Retinal pigment epithelial cell (primary cell): ENCODE results near the gene ZSCAN25.
"Not testable (repeated sequence)": the region's sequence is repeated elsewhere in the genome, so short reads cannot be mapped to it uniquely, and the experiment has no call there.

Experiments
- DNase-seq: peaks from one replicate; pipeline ENCODE4 v3.0.0-alpha.2; 2010; ENCODE audit warnings: low read depth
- H3K4me3 ChIP-seq: 2 replicates; pipeline ENCODE4 v1.5.1; 2011; ENCODE audit warnings: mild to moderate bottlenecking, low read length, control low read depth, moderate library complexity
- CTCF ChIP-seq: conservative IDR thresholded peaks from 2 replicates; pipeline ENCODE4 v1.5.1; 2011; ENCODE audit warnings: low read depth, low read length, control low read depth, inconsistent platforms

Gene ZSCAN25

DNA sequence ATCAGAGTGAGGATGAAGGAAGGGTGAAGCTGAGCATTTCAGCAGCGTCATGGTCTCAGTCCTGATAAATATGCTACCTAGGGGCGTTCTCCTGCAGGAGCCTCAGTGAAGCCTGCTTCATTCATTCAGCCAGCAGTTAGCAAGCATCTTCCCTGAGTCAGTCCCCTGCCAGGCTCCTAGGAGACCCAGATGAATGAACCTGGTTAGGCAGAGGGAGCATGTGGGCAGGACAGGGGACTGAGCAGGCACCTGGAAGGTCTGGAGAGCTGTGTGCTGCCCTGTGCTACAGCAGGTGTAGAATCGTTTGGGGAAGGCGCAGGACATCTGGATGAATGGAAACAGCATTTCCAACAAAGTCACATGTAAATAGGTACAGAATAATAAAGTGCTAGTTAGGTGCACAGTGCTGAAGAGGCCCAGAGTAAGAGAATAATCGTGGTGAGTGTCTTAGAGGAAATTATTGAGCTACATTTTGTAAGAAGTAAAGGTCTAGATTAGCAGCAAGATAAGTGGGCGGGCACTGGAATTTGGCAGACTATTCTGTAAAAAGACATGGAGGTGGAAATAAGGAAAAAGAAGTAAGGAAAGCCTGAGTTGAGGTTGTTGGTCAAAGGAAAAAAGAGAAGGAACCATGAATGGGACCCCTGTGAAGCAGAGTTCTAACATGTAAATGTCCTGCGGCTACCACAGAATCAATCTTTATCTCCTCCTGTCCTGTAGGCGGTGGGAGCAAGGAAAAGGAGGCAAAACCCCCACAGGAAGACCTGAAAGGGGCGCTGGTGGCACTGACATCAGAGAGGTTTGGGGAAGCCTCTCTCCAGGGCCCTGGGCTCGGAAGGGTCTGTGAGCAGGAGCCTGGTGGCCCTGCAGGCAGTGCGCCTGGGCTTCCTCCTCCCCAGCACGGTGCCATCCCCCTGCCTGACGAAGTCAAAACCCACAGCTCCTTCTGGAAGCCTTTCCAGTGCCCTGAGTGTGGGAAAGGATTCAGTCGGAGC is 12.0 kb downstream of the ZSCAN25 start:
- no peak overlapping the region for H3K4me3 ChIP-seq
- no peak for DNase-seq
- TF ChIP-seq CTCF: no peak

- no peak overlapping the region for H3K4me3 ChIP-seq
- no peak for TF ChIP-seq CTCF
Measured at GRCh38 chr7:99629643-99630042, 12.9 kb downstream of the ZSCAN25 start.

DNA sequence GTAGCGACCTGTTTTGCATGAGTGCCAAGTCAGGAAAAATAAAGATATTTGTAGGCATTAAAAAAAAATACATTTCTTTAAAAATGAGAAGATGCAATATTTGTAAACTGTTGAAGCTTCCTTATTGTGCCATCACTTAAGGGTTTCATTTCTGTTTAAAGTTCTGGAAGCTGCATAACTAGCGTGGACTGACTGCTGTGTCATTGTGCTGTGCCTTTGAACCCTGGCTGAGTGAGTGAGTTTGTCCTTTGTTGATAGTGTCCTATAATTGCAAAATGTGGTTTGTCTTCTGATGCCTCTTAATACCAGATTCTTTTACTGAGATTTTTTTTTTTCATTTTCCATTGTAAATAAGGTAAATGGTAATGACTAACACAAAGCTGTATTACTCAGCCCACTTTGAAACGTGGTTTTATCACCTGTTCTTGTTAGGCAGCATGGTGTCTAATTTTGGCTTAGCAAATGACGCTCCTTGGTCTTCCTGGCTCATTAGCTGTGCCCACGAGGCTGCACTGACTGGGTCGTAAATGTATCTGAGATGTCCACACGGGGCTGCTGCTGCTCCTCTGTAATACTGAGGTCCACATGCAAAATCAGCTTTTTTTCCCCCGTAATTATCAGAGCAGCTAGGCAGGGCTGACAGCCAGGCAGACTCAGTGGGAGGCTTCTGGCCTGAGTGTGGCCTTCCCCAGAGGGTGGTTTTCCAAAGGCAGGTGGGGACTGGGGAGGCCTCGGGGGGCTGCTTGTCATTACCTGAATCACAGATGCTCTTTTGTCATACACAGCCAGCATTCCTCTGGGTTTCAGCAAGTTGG is 14.8 kb downstream of the ZSCAN25 start:
- peak; percentile 12 for TF ChIP-seq CTCF
- no peak for DNase-seq
- H3K4me3 ChIP-seq: no peak overlapping the region

More at GRCh38 chr7:99629643-99630042, 12.9 kb downstream of the ZSCAN25 start:
- no peak for DNase-seq

- not testable (repeated sequence) for DNase-seq, H3K4me3 ChIP-seq
Measured at GRCh38 chr7:99637414-99637813, 20.7 kb downstream of the ZSCAN25 start.

DNA sequence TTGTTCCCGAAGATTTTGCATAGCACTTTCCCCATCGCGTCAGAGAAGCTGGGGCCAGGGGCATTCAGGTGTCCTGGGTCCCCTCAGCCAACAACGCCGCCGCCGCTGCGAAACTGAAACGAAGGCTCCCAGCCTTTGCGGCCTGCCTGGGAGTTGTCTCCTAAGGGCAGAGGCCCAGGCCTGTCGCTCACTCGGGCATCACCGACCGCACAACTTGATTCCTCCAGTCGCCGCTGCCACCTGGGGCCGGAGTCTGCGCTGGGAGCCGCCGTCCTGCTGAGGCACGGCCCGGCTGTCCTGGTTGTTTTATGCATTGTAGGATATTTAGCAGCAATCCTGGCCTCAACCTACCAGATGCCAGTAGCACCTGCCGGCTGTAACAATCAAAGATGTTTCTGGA is 22.0 kb downstream of the ZSCAN25 start:
- H3K4me3 ChIP-seq: no peak overlapping the region
- no peak for TF ChIP-seq CTCF
- no peak for DNase-seq

GRCh38 chr7:99639267-99639666 is 22.5 kb downstream of the ZSCAN25 start:
- no peak for DNase-seq
- no peak overlapping the region for H3K4me3 ChIP-seq
- TF ChIP-seq CTCF: no peak

DNA sequence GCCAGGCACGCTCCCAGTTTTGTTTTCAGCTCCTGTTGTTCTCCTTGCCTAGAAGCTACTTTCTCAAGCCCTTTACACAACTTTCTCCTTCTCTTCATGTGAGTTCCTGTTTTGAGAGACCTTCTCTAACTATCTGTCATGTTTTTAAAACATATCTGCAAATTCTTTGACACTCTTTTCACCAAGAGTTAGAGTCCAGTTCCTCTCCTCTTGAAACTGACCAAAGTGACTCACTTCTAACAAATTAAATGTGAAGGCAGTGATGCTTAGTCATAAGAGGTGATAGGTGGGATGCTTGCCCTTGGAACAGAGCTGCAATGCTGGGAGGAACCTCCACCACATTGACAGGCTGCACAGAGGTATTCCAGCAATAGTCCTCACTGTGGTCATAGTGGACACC is 25.3 kb downstream of the ZSCAN25 start:
- TF ChIP-seq CTCF: no peak
- H3K4me3 ChIP-seq: no peak overlapping the region
- no peak for DNase-seq
